SU-DHL-6 (cell line): ENCODE data around the gene RALGAPA1.

Source experiments
- EZH2phosphoT487 ChIP-seq: fragments of 200-600 bp; sonication (generic), shearing (Covaris generic); conservative IDR thresholded peaks from 2 replicates; pipeline ENCODE4 v1.6.1; 2018; ENCODE audit warnings: mild to moderate bottlenecking, antibody characterized with exemption, low read length, moderate library complexity, mixed read lengths
- TF ChIP-seq, protein P1 (sequence below): fragments of 200-600 bp; sonication (generic); IDR thresholded peaks from one replicate; pipeline ENCODE4 v1.5.1; 2017; ENCODE audit warnings: antibody characterized with exemption, mild to moderate bottlenecking, low read length, moderate library complexity; ENCODE audit not compliant: insufficient read depth, poor library complexity, severe bottlenecking

DNA sequence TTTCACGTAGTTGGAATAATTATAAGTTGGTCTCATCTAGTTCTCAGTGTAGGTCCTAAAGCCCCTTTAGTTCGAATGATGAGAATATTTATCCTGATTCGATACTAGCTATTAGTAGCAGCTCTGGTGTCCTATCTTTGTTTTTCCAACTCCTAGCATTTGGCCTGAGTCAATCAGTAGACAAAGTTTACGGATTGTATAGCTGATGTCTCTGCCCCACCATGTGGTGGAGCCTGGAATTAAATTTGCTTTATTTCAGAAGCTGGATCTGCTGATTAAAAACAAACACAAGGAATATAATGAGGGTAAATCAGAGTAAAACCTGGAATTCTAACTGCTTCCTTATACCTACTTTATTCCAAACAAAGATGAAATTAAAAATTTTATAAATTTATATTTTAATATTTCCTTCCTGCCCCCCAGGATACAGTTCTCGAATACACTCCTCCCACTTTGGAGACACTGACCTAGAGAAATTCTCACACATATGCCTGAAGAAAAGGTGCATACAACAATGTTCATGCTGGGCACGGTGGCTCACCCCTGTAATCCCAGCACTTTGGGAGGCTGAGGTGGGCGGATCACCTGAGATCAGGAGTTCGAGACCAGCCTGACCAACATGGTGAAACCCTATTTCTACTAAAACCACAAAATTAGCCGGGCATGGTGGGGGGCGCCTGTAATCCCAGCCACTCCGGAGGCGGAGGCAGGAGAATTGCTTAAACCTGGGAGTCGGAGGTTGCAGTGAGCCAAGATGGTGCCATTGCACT is 9.4 kb upstream of the RALGAPA1 start:
- no peak for TF ChIP-seq EZH2phosphoT487
- TF ChIP-seq, protein P1, sequence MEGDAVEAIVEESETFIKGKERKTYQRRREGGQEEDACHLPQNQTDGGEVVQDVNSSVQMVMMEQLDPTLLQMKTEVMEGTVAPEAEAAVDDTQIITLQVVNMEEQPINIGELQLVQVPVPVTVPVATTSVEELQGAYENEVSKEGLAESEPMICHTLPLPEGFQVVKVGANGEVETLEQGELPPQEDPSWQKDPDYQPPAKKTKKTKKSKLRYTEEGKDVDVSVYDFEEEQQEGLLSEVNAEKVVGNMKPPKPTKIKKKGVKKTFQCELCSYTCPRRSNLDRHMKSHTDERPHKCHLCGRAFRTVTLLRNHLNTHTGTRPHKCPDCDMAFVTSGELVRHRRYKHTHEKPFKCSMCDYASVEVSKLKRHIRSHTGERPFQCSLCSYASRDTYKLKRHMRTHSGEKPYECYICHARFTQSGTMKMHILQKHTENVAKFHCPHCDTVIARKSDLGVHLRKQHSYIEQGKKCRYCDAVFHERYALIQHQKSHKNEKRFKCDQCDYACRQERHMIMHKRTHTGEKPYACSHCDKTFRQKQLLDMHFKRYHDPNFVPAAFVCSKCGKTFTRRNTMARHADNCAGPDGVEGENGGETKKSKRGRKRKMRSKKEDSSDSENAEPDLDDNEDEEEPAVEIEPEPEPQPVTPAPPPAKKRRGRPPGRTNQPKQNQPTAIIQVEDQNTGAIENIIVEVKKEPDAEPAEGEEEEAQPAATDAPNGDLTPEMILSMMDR, result peak; percentile 44
